ENCODE results near the gene APC. TPM values are rescaled to one million over a fixed set of nuclear protein-coding genes. Genes with fewer than 3 reads are reported as not detected.

APC gene
- total and polyA plus RNA-seq, 2 of the 8 experiments (the other 6 are each of a cell fraction or from before 2014, with no cell fraction given), result 6.8 to 41.9 TPM

DNA sequence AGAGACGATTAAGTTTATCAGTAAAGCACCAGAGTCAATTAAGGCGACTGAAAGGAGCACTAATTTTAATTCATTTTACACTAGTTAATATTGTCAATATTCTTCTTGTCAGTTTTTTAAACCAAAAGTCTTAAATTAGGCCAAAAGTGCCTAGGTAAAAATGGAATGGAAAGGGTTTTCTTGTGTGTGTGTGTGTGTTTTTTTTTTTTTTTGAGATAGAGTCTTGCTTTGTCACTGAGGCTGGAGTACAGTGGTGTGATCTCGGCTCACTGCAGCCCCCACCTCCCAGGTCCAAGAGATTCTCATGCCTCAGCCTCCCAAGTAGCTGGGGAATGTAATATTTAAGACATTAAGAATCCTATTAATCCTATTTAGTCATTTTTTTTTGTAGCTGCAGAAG is 3.1 kb upstream of the APC start:
- Histone ChIP-seq H2BK20ac (ENCODE audit: low read length) (no peak overlapping the region), H2AFZ (ENCODE audit: low read length) (no peak overlapping the region), H3K36me3 (ENCODE audit: control insufficient read depth in 2 of 4, insufficient read depth in 4 of 4, low read length in 3 of 4) (no peaks in the 10 kb centered on the region), H3K9me3 (ENCODE audit: insufficient read depth in 2 of 2, low read depth in 1 of 2, low read length in 1 of 2) (no peaks in the 10 kb centered on the region), H3K56ac (replicated peaks; ENCODE audit: insufficient read length, low read depth, low read length) (no peak overlapping the region), H2BK12ac (ENCODE audit: low read depth, low read length) (no peak overlapping the region), H4K91ac (replicated peaks; ENCODE audit: insufficient read length, low read length) (no peak overlapping the region), H4K20me1 (replicated peaks in 1 of 2; ENCODE audit: control insufficient read depth in 1 of 2, insufficient read depth in 2 of 2, low read length in 2 of 2) (no peaks in the 10 kb centered on the region), H4K8ac (ENCODE audit: extremely low read depth, insufficient read depth, low read length) (no peak overlapping the region), H3K4me1 (replicated peaks in 1 of 4; ENCODE audit: control insufficient read depth in 3 of 4, insufficient read depth in 4 of 4, low read length in 3 of 4) (peaks cover 0 to 8% (median 2%) of the 10 kb centered on the region in 4 experiments; a peak in 3 of 7 replicates), H3K14ac (ENCODE audit: insufficient read length) (no peak overlapping the region), H3K4me3 (ENCODE audit: extremely low read depth in 1 of 4, insufficient read depth in 2 of 4, low read depth in 3 of 4, low read length in 4 of 4) (no peak overlapping the region), H3K18ac (ENCODE audit: extremely low read depth, low read length) (no peak overlapping the region), H4K5ac (ENCODE audit: insufficient read length, low read depth, low read length) (no peak overlapping the region), H3K4me2 (ENCODE audit: insufficient read depth in 1 of 2, low read depth in 2 of 2, low read length in 2 of 2) (no peak overlapping the region), H2AK5ac (ENCODE audit: low read depth, low read length) (no peak overlapping the region), H3K23ac (ENCODE audit: insufficient read length) (no peak overlapping the region), H2BK120ac (replicated peaks; ENCODE audit: low read depth, low read length) (no peak overlapping the region), H3K79me1 (ENCODE audit: low read depth, low read length) (peaks cover 7% of the 10 kb centered on the region; the same call in 1 of the 2 replicates), H3K27ac (ENCODE audit: low read depth, low read length) (no peak overlapping the region), H3K27me3 (replicated peaks in 1 of 4; ENCODE audit: control insufficient read depth in 3 of 4, extremely low read depth in 1 of 4, insufficient read depth in 3 of 4, low read length in 3 of 4) (no peaks in the 10 kb centered on the region), H3K79me2 (ENCODE audit: control insufficient read depth in 1 of 2, insufficient read depth in 2 of 2, low read length in 2 of 2) (peaks cover 0 to 59% of the 10 kb centered on the region in 2 experiments; a peak in 2 of 4 replicates), H2BK5ac (ENCODE audit: low read depth, low read length) (no peak overlapping the region), H3K4ac (replicated peaks; ENCODE audit: insufficient read length, low read depth, low read length) (no peak overlapping the region), H3K23me2 (ENCODE audit: low read depth, low read length) (peaks cover 7% of the 10 kb centered on the region; the same call in 1 of the 2 replicates), H3K9ac (replicated peaks in 1 of 4; ENCODE audit: extremely low read depth in 1 of 4, low read depth in 3 of 4, low read length in 3 of 4) (no peak overlapping the region), H2BK15ac (ENCODE audit: low read length) (no peak overlapping the region)
- DNase-seq (ENCODE audit: low read depth in 1 of 2, low spot score in 2 of 2), result no peak
- ChIA-PET CTCF (ENCODE audit: partially characterized antibody) (interaction anchor here (0.6 to 2.1 kb wide), 6 partner anchors 11 to 559 kb away, joined by 3 to 9 read pairs (median 3); no protein-coding TSS in a partner anchor), POLR2A (ENCODE audit: partially characterized antibody) (interaction anchor here (0.9 kb wide), 1 partner anchor 27 kb away, joined by 3 read pairs; no protein-coding TSS in a partner anchor)
- no peak for FAIRE-seq
- WGBS, 2 experiments (ENCODE audit: extremely low coverage in 1 of 2, insufficient coverage in 1 of 2, insufficient read length in 1 of 2, insufficient replicate concordance in 2 of 2, low coverage in 1 of 2, low lambda C conversion rate in 2 of 2, missing lambda C conversion rate in 1 of 2), result 82% methylated on average over 3 of the region's 3 CpGs; no CpG with 5 or more reads in 1 of the 2 experiments
- TF ChIP-seq MAFK (IDR thresholded peaks at IDR 0.05; ENCODE audit: low read depth, low read length), result no peak
- no peak for TF ChIP-seq SAP30 (IDR thresholded peaks at IDR 0.05; ENCODE audit: insufficient read depth, insufficient replicate concordance, low read length)
- TF ChIP-seq ASH2L (IDR thresholded peaks at IDR 0.05; ENCODE audit: low read length), result no peak
- no peak for TF ChIP-seq SIX5 (IDR thresholded peaks at IDR 0.05; ENCODE audit: low read depth, low read length)
- TF ChIP-seq HDAC2 (IDR thresholded peaks at IDR 0.05; ENCODE audit: borderline replicate concordance in 1 of 2, low read depth in 2 of 2, low read length in 2 of 2), result no peak
- no peak for TF ChIP-seq EZH2 (IDR thresholded peaks at IDR 0.05; ENCODE audit: low read depth, low read length, severe bottlenecking)
- TF ChIP-seq YY1 (IDR thresholded peaks at IDR 0.05; ENCODE audit: low read depth, low read length), result no peak
- no peak for TF ChIP-seq KDM4A (IDR thresholded peaks at IDR 0.05; ENCODE audit: low read depth, low read length, severe bottlenecking)
- TF ChIP-seq EP300 (IDR thresholded peaks at IDR 0.05; ENCODE audit: borderline replicate concordance in 1 of 2, low read depth in 2 of 2, low read length in 2 of 2), result no peak
- TF ChIP-seq ZNF274 (IDR thresholded peaks at IDR 0.05; ENCODE audit: borderline replicate concordance, extremely low read depth, low read length), result no peak
- no peak for TF ChIP-seq SUZ12 (IDR thresholded peaks at IDR 0.05; ENCODE audit: low read length)
- no peak for TF ChIP-seq CHD2 (IDR thresholded peaks at IDR 0.05; ENCODE audit: low read length)
- no peak for TF ChIP-seq SP2 (IDR thresholded peaks at IDR 0.05; ENCODE audit: low read length)
- TF ChIP-seq CHD1 (IDR thresholded peaks at IDR 0.05; ENCODE audit: low read depth, low read length), result no peak
